ENCODE measurements around the gene BPIFB4. TPM values are rescaled to one million over a fixed set of nuclear protein-coding genes. Genes with fewer than 3 reads are reported as not detected.
"Not testable (repeated sequence)": the region's sequence is repeated elsewhere in the genome, so short reads cannot be mapped to it uniquely, and the experiment has no call there.

The BPIFB4 gene
- total RNA-seq, 1 experiment from 2014 or later, result not detected

- no peak for DNase-seq (ENCODE audit: low read depth)
Measured at GRCh38 chr20:33086052-33086722, 6.7 kb downstream of the BPIFB4 start.

DNA sequence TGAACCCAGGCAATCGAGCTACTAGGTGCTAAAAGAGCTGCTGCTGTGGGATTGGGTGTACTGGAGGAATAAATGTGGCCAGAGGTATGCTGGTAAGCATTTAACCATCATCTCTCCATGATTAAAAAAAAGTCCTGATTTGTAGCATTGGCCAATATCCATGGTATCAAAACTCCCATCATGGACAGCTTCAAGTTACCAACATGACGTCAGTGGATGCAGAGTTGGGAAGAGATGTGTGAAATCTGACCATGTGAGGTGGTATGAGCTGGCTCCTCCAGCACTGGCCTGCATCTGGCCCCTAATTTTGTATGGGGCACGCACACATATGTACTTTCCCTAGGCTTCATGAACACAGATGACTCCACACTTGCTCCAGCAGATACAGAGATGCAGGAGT is 11.7 kb downstream of the BPIFB4 start:
- no peak for DNase-seq (ENCODE audit: low read depth)

GRCh38 chr20:33091693-33092092 is 12.2 kb downstream of the BPIFB4 start:
- no peak for DNase-seq (ENCODE audit: low read depth)

DNA sequence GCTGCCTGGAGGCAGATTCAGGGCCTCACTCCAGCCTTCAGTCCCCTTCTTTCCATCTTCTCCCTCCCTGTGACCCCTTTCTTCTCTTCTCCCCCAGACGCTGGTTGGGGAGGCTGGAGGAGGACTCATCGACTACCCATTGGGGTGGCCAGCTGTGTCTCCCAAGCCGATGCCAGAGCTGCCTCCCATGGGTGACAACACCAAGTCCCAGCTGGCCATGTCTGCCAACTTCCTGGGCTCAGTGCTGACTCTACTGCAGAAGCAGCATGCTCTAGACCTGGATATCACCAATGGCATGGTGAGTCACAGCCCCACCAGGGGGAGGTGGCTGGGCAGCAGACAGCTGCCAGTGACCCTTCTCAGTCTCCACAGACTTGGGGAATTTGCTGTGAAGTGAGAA is 12.9 kb downstream of the BPIFB4 start:
- DNase-seq (ENCODE audit: low read depth), result peak; percentile 22

- no peak for DNase-seq (ENCODE audit: low read depth)
Measured at GRCh38 chr20:33093074-33093473, 13.6 kb downstream of the BPIFB4 start.

DNA sequence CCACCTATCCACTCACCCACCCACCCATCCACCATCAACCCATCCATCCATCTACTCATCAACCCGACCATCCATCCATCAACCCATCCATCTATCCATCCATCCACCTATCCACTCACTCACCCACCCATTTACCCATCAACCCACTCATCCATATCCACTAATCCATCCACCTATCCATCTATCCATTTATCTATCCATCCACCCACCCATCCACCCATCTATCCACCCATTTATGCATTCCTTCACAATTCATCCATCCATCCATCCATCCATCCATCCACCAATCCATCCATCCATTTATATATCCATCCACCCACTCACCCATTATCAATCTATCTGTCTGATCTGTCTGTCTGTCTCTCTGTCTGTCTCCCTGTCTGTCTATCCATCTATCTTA is 14.1 kb downstream of the BPIFB4 start:
- DNase-seq (ENCODE audit: low read depth), result no peak

DNA sequence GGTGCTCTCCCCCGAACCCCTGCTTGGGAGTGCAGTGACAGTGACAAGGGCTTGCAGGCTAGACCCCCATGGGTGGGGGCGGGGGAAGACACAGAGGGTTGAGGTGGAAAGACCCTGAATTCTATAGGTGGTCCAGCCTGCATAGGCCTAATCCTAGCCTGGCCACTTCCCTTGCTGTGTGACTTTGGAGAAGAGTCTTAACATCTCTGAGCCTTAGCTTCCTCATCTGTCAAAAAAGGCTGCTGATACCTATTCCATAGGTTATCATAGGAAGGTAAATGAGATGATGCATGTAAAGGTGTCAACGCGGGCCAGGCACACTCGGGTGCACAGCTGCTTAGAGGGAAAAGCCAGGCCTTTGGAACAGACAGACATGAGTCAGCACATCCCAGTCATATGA is 15.8 kb downstream of the BPIFB4 start:
- no peak for DNase-seq (ENCODE audit: low read depth)

- DNase-seq (ENCODE audit: low read depth), result peak; percentile 56
Measured at GRCh38 chr20:33095902-33096584, 16.6 kb downstream of the BPIFB4 start.

- no peak for DNase-seq (ENCODE audit: low read depth)
Measured at GRCh38 chr20:33097001-33097400, 17.6 kb downstream of the BPIFB4 start.

GRCh38 chr20:33099843-33100538 is 20.5 kb downstream of the BPIFB4 start:
- DNase-seq (ENCODE audit: low read depth), result no peak

DNA sequence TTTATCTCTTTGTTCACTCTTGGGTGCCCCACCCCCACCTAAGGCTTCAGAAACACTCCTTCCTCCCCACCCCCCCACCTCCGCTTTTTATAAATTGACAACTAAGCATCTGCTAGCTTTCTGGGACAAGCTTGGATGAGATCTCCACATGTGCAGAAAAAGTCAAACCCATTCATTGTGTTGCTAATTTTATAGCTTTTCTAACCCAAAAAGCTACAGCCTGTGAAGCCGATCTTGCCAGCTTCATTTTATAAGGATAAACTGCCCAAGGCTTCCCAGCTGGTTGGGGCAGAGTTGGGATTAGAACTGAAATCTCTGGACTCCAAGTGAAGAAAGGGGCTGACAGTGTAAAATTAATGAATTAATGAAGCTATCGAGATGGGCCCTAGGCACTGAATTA is 24.1 kb downstream of the BPIFB4 start:
- DNase-seq (ENCODE audit: low read depth), result no peak

DNA sequence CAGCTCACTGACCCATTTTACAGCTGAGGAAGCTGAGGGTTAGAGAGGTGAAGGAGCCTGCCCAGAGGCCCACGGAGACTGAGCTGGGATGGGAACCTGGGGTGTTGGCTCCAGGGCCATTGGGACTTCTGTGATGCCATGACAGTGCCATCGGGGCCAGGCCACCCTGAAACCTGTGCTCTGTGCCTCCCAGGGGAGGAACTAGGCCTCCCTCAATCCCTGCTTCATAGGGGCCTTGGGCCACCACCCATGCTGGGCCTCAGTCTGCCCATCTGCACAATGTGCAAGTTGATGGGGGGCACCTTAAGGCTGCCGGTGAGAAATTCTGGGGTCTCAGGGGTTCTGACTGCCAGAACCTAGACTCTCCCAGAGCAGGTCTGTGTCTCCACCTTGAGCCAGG is 24.9 kb downstream of the BPIFB4 start:
- DNase-seq (ENCODE audit: low read depth), result no peak

DNA sequence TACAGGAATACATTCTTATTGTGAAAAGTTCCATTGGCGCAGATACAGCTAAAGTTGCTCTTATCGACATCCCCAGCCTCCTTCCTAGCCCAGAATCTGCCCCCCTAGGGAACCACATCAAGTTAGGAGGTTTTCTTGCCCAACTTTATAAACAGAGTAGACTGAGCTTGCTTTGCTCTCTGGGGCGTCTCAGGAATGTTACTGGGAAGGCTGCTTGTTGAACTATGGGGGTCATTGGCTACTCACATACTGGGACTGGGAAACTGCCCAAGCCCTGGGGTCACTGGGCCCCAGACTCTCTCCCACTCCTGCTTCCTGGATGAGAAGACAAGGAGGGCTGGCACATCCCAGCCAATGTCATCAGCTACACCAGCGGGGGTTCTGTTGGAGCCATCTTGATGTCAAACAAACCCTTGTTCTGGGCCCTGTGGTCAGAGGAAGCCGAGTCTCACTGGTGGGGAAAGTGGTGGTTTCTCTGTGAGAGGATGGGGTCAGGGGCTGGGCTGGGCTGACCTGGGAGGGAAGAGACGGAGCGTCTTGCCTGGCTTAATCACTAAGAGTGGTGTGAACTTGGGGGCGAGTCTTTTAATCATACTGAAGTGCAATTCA is 26.0 kb downstream of the BPIFB4 start:
- DNase-seq (ENCODE audit: low read depth), result no peak

DNA sequence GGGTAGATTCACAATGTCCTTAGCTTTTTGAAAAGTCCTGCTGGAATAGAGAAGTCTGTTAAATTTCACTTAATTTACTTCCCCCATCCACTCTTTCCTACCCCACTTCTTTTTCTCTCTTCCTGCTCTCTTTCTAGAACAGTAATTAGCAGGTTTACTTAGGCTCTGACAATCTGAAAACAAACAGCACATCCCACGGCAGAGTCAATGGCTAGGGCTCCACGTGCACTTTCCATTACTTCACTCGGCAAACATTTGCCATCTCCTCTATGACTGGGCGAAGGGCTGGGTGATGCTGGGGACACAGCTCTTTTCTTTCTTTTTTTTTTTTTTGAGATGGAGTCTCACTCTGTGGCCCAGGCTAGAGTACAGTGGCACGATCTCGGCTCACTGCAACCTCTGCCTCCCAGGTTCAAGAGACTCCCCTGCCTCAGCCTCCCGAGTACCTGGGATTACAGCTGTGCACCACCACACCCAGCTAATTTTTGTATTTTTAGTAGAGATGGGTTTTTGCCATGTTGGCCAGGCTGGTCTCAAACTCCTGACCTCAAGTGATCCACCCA is 26.7 kb downstream of the BPIFB4 start:
- not testable (repeated sequence) for DNase-seq (ENCODE audit: low read depth)

GRCh38 chr20:33108661-33109060 is 29.2 kb downstream of the BPIFB4 start:
- no peak for DNase-seq (ENCODE audit: low read depth)

DNA sequence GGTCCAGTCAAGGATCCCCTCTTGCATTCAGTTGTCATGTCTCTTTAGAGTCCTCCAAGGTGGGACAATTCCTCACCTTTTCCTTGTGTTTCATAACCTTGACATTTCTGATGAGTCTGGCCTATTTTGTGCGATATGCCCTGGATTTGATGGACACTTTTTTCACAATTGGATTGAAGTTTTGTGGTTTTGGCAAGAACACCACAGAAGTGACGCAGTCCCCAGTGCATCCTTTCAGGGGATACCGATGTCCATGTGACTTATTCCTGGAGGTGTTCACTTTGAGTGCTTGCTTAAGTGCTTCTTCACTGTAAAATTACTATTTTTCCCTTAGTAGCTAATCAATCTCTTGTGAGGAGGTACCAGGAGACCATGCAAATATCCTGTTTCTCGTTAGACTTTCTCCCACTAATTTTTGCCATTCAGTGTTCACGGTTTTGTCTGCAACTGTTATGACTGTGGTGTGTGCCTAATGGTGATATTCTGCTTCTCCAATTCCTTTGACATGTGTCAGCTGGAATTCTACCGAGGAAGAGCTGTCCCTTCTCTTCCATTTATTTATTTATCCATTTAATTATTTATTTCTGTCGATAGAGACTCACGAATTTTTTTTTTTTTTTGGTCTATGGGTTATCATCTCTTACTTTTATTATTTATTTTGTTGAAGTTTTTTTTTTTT is 30.8 kb downstream of the BPIFB4 start:
- DNase-seq (ENCODE audit: low read depth), result no peak

GRCh38 chr20:33111306-33111705 is 31.9 kb downstream of the BPIFB4 start:
- DNase-seq (ENCODE audit: low read depth), result no peak

DNA sequence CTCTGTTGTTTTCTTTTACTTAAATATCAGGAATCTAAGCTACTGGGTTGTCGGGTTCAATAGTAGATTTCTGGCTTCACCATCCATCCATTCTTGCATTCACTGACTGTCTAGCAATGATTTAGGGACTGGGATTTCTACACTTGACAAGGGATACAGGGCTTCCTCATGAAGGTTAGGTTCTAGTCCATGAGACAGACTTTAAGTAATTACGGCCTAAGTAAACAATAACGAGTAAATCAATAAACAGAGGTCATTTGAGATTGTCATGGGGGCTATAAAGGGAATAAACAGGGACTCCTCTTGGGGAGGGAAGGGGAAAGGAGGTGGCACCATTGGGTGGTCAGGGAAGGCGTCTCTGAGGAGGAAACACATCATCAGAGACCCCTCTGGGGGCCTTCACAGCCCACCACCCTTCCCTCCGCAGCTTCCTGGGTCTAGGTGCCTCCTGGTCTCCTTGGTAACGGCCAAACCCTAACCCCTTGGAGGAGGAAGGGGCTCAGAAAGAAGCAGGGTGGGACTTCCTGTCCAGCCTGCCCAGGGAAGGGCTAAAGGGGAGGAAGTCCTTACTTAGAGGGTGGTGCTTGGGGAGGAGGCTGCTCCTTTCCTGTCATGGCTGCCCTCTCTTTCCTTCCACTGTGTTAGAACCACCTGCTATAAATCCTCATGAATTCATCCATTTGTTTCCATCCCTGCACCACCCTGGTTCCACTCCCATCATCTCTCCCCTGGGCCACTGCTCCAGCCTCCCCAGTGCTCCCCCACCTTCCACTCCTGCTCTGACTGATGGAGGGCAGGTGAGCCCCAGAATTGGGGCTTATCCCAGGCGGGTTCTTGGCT is 33.3 kb downstream of the BPIFB4 start:
- no peak for DNase-seq (ENCODE audit: low read depth)

- DNase-seq (ENCODE audit: low read depth), result no peak
Measured at GRCh38 chr20:33113387-33113908, 34.0 kb downstream of the BPIFB4 start.

DNA sequence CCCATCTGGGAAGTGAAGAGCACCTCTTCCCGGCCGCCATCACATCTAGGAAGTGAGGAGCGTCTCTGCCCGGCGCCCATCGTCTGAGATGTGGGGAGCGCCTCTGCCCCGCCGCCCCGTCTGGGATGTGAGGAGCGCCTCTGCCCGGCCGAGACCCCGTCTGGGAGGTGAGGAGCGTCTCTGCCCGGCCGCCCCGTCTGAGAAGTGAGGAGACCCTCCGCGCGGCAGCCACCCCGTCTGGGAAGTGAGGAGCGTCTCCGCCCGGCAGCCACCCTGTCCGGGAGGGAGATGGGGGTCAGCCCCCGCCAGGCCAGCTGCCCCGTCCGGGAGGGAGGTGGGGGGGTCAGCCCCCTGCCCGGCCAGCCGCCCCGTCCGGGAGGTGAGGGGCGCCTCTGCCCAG is 36.1 kb downstream of the BPIFB4 start:
- not testable (repeated sequence) for DNase-seq (ENCODE audit: low read depth)
